ENCODE measurements around the gene ASTN2. TPM values are rescaled to one million over a fixed set of nuclear protein-coding genes. Genes with fewer than 3 reads are reported as not detected.
"Not testable (repeated sequence)": the region's sequence is repeated elsewhere in the genome, so short reads cannot be mapped to it uniquely, and the experiment has no call there.

The ASTN2 gene
- polyA plus RNA-seq, 2 donors = 0.26 to 0.35 TPM

- H3K27me3 ChIP-seq (ENCODE audit: control insufficient read depth in 1 of 2, insufficient read depth in 2 of 2, low read length in 2 of 2) = no peaks in the 10 kb centered on the region
- H3K36me3 ChIP-seq (ENCODE audit: control insufficient read depth in 2 of 2, insufficient read depth in 2 of 2, low read length in 1 of 2) = no peaks in the 10 kb centered on the region
- WGBS, 2 donors = 81 to 87% methylated on average over 5 of the region's 5 CpGs
- H3K4me1 ChIP-seq (ENCODE audit: control insufficient read depth in 2 of 2, insufficient read depth in 2 of 2, low read length in 1 of 2) = no peaks in the 10 kb centered on the region
- H3K9me3 ChIP-seq (ENCODE audit: control insufficient read depth in 2 of 2, insufficient read depth in 1 of 2, low read depth in 1 of 2, low read length in 1 of 2) = no peaks in the 10 kb centered on the region
- H3K4me3 ChIP-seq (ENCODE audit: low read depth in 1 of 2, low read length in 2 of 2) = no peak overlapping the region
- H3K27ac ChIP-seq (ENCODE audit: low read depth in 2 of 2, low read length in 1 of 2) = no peak overlapping the region
These were observed 480.7 kb downstream of the ASTN2 start for GRCh38 chr9:116934131-116934530.

GRCh38 chr9:116933251-116933650 lies 481.6 kb downstream of the ASTN2 start:
- Histone ChIP-seq H3K9me3 (ENCODE audit: control insufficient read depth in 2 of 2, insufficient read depth in 1 of 2, low read depth in 1 of 2, low read length in 1 of 2) (no peaks in the 10 kb centered on the region), H3K27ac (ENCODE audit: low read depth in 2 of 2, low read length in 1 of 2) (no peak overlapping the region)
- WGBS, 2 donors = 51 to 59% methylated on average over 2 of the region's 2 CpGs

GRCh38 chr9:116929621-116930020 lies 485.2 kb downstream of the ASTN2 start:
- H3K27me3 ChIP-seq (ENCODE audit: control insufficient read depth in 1 of 2, insufficient read depth in 2 of 2, low read length in 2 of 2) = no peaks in the 10 kb centered on the region
- H3K4me3 ChIP-seq (ENCODE audit: low read depth in 1 of 2, low read length in 2 of 2) = no peak overlapping the region
- H3K36me3 ChIP-seq (ENCODE audit: control insufficient read depth in 2 of 2, insufficient read depth in 2 of 2, low read length in 1 of 2) = no peaks in the 10 kb centered on the region
- WGBS, 2 donors = 72 to 82% methylated on average over 3 of the region's 3 CpGs
- no peaks in the 10 kb centered on the region for H3K9me3 ChIP-seq (ENCODE audit: control insufficient read depth in 2 of 2, insufficient read depth in 1 of 2, low read depth in 1 of 2, low read length in 1 of 2)
- no peak overlapping the region for H3K27ac ChIP-seq (ENCODE audit: low read depth in 2 of 2, low read length in 1 of 2)
- H3K4me1 ChIP-seq (ENCODE audit: control insufficient read depth in 2 of 2, insufficient read depth in 2 of 2, low read length in 1 of 2) = no peaks in the 10 kb centered on the region

More at GRCh38 chr9:116933251-116933650, 481.6 kb downstream of the ASTN2 start:
- Histone ChIP-seq H3K4me1 (ENCODE audit: control insufficient read depth in 2 of 2, insufficient read depth in 2 of 2, low read length in 1 of 2) (no peaks in the 10 kb centered on the region), H3K4me3 (ENCODE audit: low read depth in 1 of 2, low read length in 2 of 2) (no peak overlapping the region), H3K27me3 (ENCODE audit: control insufficient read depth in 1 of 2, insufficient read depth in 2 of 2, low read length in 2 of 2) (no peaks in the 10 kb centered on the region), H3K36me3 (ENCODE audit: control insufficient read depth in 2 of 2, insufficient read depth in 2 of 2, low read length in 1 of 2) (no peaks in the 10 kb centered on the region)

GRCh38 chr9:116928884-116929283 lies 486.0 kb downstream of the ASTN2 start:
- Histone ChIP-seq H3K4me1 (ENCODE audit: control insufficient read depth in 2 of 2, insufficient read depth in 2 of 2, low read length in 1 of 2) (no peaks in the 10 kb centered on the region), H3K27ac (ENCODE audit: low read depth in 2 of 2, low read length in 1 of 2) (no peak overlapping the region), H3K27me3 (ENCODE audit: control insufficient read depth in 1 of 2, insufficient read depth in 2 of 2, low read length in 2 of 2) (no peaks in the 10 kb centered on the region), H3K36me3 (ENCODE audit: control insufficient read depth in 2 of 2, insufficient read depth in 2 of 2, low read length in 1 of 2) (no peaks in the 10 kb centered on the region), H3K4me3 (ENCODE audit: low read depth in 1 of 2, low read length in 2 of 2) (no peak overlapping the region), H3K9me3 (ENCODE audit: control insufficient read depth in 2 of 2, insufficient read depth in 1 of 2, low read depth in 1 of 2, low read length in 1 of 2) (no peaks in the 10 kb centered on the region)
- 58 to 68% methylated on average over 4 of the region's 4 CpGs for WGBS, 2 donors

- Histone ChIP-seq H3K27ac (ENCODE audit: low read depth in 2 of 2, low read length in 1 of 2) (no peak overlapping the region), H3K4me3 (ENCODE audit: low read depth in 1 of 2, low read length in 2 of 2) (no peak overlapping the region), H3K36me3 (ENCODE audit: control insufficient read depth in 2 of 2, insufficient read depth in 2 of 2, low read length in 1 of 2) (no peaks in the 10 kb centered on the region), H3K27me3 (ENCODE audit: control insufficient read depth in 1 of 2, insufficient read depth in 2 of 2, low read length in 2 of 2) (no peaks in the 10 kb centered on the region), H3K9me3 (ENCODE audit: control insufficient read depth in 2 of 2, insufficient read depth in 1 of 2, low read depth in 1 of 2, low read length in 1 of 2) (no peaks in the 10 kb centered on the region), H3K4me1 (ENCODE audit: control insufficient read depth in 2 of 2, insufficient read depth in 2 of 2, low read length in 1 of 2) (no peaks in the 10 kb centered on the region)
- WGBS, 2 donors = 31 to 40% methylated on average over 2 of the region's 2 CpGs
These were observed 486.6 kb downstream of the ASTN2 start for GRCh38 chr9:116928289-116928688.

GRCh38 chr9:116927726-116928125 lies 487.1 kb downstream of the ASTN2 start:
- no peaks in the 10 kb centered on the region for H3K4me1 ChIP-seq (ENCODE audit: control insufficient read depth in 2 of 2, insufficient read depth in 2 of 2, low read length in 1 of 2)
- H3K27me3 ChIP-seq (ENCODE audit: control insufficient read depth in 1 of 2, insufficient read depth in 2 of 2, low read length in 2 of 2) = no peaks in the 10 kb centered on the region
- no peak overlapping the region for H3K4me3 ChIP-seq (ENCODE audit: low read depth in 1 of 2, low read length in 2 of 2)
- H3K27ac ChIP-seq (ENCODE audit: low read depth in 2 of 2, low read length in 1 of 2) = no peak overlapping the region
- no peaks in the 10 kb centered on the region for H3K36me3 ChIP-seq (ENCODE audit: control insufficient read depth in 2 of 2, insufficient read depth in 2 of 2, low read length in 1 of 2)
- no peaks in the 10 kb centered on the region for H3K9me3 ChIP-seq (ENCODE audit: control insufficient read depth in 2 of 2, insufficient read depth in 1 of 2, low read depth in 1 of 2, low read length in 1 of 2)
- 73 to 74% methylated on average over 3 of the region's 3 CpGs for WGBS, 2 donors

- no peaks in the 10 kb centered on the region for H3K9me3 ChIP-seq (ENCODE audit: control insufficient read depth in 2 of 2, insufficient read depth in 1 of 2, low read depth in 1 of 2, low read length in 1 of 2)
- no peaks in the 10 kb centered on the region for H3K27me3 ChIP-seq (ENCODE audit: control insufficient read depth in 1 of 2, insufficient read depth in 2 of 2, low read length in 2 of 2)
- H3K4me3 ChIP-seq (ENCODE audit: low read depth in 1 of 2, low read length in 2 of 2) = no peak overlapping the region
- no peaks in the 10 kb centered on the region for H3K4me1 ChIP-seq (ENCODE audit: control insufficient read depth in 2 of 2, insufficient read depth in 2 of 2, low read length in 1 of 2)
- no peak overlapping the region for H3K27ac ChIP-seq (ENCODE audit: low read depth in 2 of 2, low read length in 1 of 2)
- H3K36me3 ChIP-seq (ENCODE audit: control insufficient read depth in 2 of 2, insufficient read depth in 2 of 2, low read length in 1 of 2) = no peaks in the 10 kb centered on the region
These were observed 489.7 kb downstream of the ASTN2 start for GRCh38 chr9:116925121-116925520.

GRCh38 chr9:116924462-116925110 lies 490.3 kb downstream of the ASTN2 start:
- H3K9me3 ChIP-seq (ENCODE audit: control insufficient read depth in 2 of 2, insufficient read depth in 1 of 2, low read depth in 1 of 2, low read length in 1 of 2) = no peaks in the 10 kb centered on the region
- no peaks in the 10 kb centered on the region for H3K36me3 ChIP-seq (ENCODE audit: control insufficient read depth in 2 of 2, insufficient read depth in 2 of 2, low read length in 1 of 2)
- H3K27me3 ChIP-seq (ENCODE audit: control insufficient read depth in 1 of 2, insufficient read depth in 2 of 2, low read length in 2 of 2) = no peaks in the 10 kb centered on the region
- WGBS, 2 donors = 81 to 83% methylated on average over 6 of the region's 6 CpGs
- H3K4me3 ChIP-seq (ENCODE audit: low read depth in 1 of 2, low read length in 2 of 2) = no peak overlapping the region
- no peak overlapping the region for H3K27ac ChIP-seq (ENCODE audit: low read depth in 2 of 2, low read length in 1 of 2)
- H3K4me1 ChIP-seq (ENCODE audit: control insufficient read depth in 2 of 2, insufficient read depth in 2 of 2, low read length in 1 of 2) = no peaks in the 10 kb centered on the region

- H3K27me3 ChIP-seq (ENCODE audit: control insufficient read depth in 1 of 2, insufficient read depth in 2 of 2, low read length in 2 of 2); H3K4me1 ChIP-seq (ENCODE audit: control insufficient read depth in 2 of 2, insufficient read depth in 2 of 2, low read length in 1 of 2); H3K4me3 ChIP-seq (ENCODE audit: low read depth in 1 of 2, low read length in 2 of 2); H3K27ac ChIP-seq (ENCODE audit: low read depth in 2 of 2, low read length in 1 of 2); H3K9me3 ChIP-seq (ENCODE audit: control insufficient read depth in 2 of 2, insufficient read depth in 1 of 2, low read depth in 1 of 2, low read length in 1 of 2); H3K36me3 ChIP-seq (ENCODE audit: control insufficient read depth in 2 of 2, insufficient read depth in 2 of 2, low read length in 1 of 2): not testable (repeated sequence)
- WGBS, 2 donors = 81 to 82% methylated on average over 3 of the region's 3 CpGs
These were observed 496.9 kb downstream of the ASTN2 start for GRCh38 chr9:116917895-116918508.

- WGBS, 2 donors = 75 to 90% methylated on average over 2 of the region's 2 CpGs
- no peaks in the 10 kb centered on the region for H3K36me3 ChIP-seq (ENCODE audit: control insufficient read depth in 2 of 2, insufficient read depth in 2 of 2, low read length in 1 of 2)
- H3K4me1 ChIP-seq (ENCODE audit: control insufficient read depth in 2 of 2, insufficient read depth in 2 of 2, low read length in 1 of 2) = peaks cover 0 to 2% of the 10 kb centered on the region in 2 donors
- H3K9me3 ChIP-seq (ENCODE audit: control insufficient read depth in 2 of 2, insufficient read depth in 1 of 2, low read depth in 1 of 2, low read length in 1 of 2) = no peaks in the 10 kb centered on the region
- H3K4me3 ChIP-seq (ENCODE audit: low read depth in 1 of 2, low read length in 2 of 2) = no peak overlapping the region
- no peaks in the 10 kb centered on the region for H3K27me3 ChIP-seq (ENCODE audit: control insufficient read depth in 1 of 2, insufficient read depth in 2 of 2, low read length in 2 of 2)
- H3K27ac ChIP-seq (ENCODE audit: low read depth in 2 of 2, low read length in 1 of 2) = no peak overlapping the region
These were observed 501.3 kb downstream of the ASTN2 start for GRCh38 chr9:116913536-116913935.

Measured in esophagus (tissue), 2 donors.